LoVo (cell line): ENCODE measurements around the gene FGFRL1.
A peak's percentile ranks its signal among the peaks of the same experiment; 100 is the strongest.
"Not testable (repeated sequence)": the region's sequence is repeated elsewhere in the genome, so short reads cannot be mapped to it uniquely, and the experiment has no call there.

Source experiments
- DNase-seq: peaks from one replicate; pipeline ENCODE4 v3.0.0-alpha.2; 2016; ENCODE audit warnings: low spot score

FGFRL1 gene

DNA sequence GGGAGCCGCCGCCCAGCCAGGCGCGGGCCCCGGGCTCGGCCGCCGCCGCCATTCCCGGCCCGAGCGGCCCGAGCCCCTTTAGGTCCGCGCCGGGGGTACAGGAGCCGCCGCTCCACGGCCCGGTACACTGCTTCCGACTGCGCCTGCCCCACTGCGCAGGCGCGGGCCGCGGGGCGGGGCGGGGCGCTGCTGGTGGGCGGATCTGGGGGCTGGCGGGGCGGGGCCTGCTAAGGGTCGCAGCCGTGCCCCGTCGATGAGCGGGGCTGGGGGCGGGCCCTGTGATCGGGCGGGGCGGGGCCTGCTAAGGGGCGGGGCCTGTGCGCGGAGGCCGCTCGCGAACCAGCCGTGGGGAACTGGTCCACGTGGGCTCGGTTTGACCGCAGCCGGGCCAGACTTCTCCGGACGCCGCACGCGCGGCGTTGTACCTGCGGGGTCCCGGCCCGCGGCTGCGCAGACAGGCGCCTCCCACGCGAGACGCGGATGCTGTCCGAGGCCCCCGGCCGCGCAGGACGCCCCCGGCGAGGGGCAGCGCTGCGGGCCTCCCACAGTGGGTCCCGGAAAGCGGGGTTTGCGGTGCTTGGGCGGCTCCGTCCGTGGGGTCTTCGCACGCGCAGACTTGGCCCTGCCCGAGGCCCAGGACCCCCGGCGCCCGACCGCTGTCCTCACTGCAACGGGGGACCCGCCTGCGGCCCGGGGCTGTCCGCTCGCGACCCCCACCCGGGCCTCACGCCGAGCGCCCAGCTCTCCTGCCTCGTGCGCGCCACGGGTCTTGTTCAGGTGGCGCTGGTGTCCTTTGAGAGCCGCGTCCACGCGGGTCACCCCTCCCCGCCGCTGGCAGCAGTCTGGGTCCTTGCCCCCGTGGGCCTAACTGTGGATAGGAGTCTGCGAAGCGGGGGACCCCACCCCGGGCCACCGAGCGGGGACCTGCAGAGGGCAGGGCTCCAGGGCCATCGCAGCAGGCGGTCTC, 37.7 kb upstream of the FGFRL1 start, which contains the start of gene DGKQ:
TSS of gene DGKQ (minus strand) at position 139 of the 967 bp plus-strand sequence. CDS start at position 52, 87 bp downstream.
- peak; percentile 90 for DNase-seq

GRCh38 chr4:974668-975067, 36.8 kb upstream of the FGFRL1 start:
- DNase-seq = no peak

DNA sequence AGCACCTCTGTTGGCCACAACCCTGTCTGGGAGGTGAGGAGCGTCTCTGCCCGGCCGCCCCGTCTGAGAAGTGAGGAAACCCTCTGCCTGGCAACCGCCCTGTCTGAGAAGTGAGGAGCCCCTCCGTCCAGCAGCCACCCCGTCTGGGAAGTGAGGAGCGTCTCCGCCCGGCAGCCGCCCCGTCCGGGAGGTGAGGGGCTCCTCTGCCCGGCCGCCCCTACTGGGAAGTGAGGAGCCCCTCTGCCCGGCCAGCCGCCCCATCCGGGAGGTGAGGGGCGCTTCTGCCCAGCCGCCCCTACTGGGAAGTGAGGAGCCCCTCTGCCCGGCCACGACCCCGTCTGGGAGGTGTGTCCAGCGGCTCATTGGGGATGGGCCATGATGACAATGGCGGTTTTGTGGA, 35.4 kb upstream of the FGFRL1 start:
- DNase-seq = not testable (repeated sequence)

GRCh38 chr4:978957-979701, 32.3 kb upstream of the FGFRL1 start:
- no peak for DNase-seq

- no peak for DNase-seq
Measured at GRCh38 chr4:982291-982690, 29.1 kb upstream of the FGFRL1 start.

DNA sequence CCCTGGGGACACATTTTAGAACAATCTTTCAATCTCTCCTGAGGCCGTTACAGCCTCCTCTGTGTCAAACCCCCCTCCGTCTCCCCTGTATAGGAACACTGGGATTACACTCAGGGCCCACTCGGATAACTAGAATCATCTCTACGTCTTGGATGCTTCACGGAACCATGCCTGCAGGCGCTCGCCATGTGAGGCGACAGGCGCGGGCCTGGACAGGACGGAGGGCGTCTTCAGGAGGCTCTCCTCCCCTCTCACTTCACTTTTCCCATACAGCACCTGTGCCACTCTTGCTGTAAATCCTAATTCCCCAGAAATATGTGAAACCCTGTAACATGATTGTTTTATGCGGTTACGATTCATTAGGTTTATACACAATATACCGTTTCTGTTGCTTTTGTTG, 28.6 kb upstream of the FGFRL1 start:
- no peak for DNase-seq

DNA sequence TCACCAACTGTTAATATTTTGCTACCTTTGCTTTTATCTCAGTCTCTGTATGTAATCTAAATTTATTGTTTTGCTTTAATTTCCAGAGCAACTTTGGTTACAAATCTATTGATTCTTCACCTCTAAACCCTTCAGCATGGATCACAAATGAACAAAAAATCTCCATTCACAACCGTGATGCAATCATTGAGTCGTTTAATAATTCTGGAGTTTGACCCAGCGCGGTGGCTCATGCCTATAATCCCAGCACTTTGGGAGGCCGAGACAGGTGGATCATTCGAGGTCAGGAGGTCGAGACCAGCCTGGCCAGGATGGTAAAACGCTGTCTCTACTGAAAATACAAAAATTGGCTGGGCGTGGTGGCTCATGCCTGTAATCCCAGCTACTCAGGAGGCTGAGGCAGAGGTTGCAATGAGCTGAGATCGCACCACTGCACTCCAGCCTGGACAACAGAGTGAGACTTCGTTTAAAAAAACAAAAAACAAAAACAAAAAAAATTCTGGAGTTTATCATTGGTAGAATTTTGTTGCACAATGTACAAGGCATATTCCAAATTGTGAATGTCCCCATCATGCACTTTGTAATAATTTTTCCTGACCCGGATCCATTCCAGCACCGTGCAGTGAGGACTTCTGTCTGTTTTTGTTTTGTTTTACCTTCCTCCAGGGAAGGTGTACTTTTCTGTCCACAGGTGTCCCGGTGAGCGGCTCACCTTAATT, 26.9 kb upstream of the FGFRL1 start:
- no peak for DNase-seq

DNA sequence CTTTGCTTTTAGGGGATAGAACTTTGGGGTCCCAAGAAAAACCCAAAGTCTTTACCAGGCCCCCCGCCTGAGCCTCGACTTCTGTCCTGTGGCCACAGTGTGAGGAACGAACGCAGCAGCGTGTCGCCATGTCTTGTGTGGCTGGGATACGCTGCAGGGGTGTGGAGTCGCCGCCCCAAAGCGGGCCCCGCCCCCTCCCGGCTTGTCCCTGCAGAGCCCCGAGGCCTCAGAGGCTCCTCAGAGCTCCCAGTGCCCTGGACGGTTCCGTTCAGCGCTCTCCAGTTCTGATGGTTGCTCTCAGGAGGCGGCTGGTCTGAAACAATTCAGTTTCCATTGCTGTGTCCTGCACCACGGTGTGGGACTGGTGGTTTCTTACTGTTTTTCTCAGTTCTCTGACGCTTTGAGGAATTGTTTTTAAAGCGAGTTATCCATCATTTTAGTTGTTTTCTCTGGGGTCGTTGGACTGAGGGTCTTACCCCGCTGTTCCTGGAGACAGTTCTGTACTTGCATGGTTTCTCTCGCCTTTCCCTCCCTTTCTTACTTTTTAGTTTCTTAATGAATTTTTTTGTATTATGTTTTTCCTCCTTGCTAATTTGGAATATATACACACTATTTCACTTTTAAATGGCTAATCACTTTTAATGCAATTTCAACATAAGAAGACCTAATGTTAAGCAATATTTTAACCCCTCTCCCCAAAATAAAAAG, 26.1 kb upstream of the FGFRL1 start:
- DNase-seq = peak; percentile 15

- no peak for DNase-seq
Measured at GRCh38 chr4:986428-986878, 25.0 kb upstream of the FGFRL1 start.

DNA sequence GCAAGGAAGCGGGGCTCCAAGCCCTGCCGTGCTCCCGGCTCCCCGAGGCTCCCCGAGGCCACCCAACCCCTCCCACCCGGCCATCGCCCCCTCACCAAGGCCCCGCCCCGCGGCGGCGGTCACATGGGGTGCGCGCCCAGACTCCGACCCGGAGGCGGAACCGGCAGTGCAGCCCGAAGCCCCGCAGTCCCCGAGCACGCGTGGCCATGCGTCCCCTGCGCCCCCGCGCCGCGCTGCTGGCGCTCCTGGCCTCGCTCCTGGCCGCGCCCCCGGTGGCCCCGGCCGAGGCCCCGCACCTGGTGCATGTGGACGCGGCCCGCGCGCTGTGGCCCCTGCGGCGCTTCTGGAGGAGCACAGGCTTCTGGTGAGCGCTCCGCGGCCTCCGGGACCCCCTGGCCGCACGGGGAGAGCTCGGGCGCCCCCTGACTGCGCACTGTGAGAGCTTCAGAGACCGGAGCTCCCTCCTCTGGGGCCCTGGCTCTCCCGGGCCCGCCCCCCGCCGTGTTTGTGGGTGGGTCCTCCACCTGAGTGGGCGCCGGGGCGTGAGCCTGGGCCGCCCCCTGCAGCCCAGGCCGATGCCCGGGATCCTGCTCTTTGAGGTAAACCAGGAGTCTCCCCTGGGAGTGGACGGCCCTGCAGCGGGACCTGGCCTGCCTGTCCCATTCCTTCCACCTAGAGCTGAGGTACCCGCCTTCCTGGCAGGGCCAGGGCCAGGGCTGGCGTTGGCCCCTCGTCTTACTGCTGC, 24.4 kb upstream of the FGFRL1 start, which contains the start of gene IDUA:
TSS of gene IDUA (plus strand) at position 166 of the 745 bp plus-strand sequence. CDS start at position 207, 41 bp downstream.
- peak; percentile 73 for DNase-seq

DNA sequence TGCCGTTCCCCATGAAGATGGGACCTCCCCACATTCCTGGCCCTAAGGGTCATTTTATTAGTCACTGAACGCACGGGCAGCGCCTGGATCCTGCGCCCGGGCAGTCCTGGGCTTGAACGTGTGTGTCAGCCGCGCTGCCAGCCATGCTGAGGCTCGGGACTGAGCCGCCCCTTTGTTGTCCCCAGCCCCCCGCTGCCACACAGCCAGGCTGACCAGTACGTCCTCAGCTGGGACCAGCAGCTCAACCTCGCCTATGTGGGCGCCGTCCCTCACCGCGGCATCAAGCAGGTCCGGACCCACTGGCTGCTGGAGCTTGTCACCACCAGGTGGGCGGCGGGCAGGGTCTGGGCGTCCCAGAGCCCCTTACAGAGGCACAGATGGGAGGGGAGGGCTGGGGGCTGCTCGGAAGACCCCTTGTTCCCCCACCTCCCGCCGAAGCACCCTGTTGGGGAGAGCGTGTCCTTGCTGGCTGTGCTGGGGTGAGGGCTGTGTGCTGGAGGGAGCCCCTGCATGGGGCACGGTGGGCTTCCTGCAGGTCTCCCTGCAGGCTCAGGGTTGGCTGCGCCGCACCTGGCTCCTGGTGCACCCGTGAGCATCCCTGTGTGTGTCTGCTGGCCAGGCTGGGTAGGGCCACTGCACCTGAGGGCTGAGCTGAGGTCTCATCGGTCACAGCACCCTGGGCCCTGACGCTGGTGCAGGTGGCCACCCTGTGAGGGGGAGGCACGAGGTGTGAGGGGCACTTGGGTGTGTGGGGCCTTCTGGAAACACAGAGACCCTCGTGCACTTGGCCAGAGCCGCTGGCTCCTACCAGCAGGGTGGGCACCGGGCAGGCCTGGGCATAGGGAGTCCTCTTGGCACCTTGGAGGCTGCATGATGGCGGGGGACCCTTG, 23.6 kb upstream of the FGFRL1 start:
- no peak for DNase-seq

- DNase-seq = no peak
Measured at GRCh38 chr4:988726-989721, 22.4 kb upstream of the FGFRL1 start.

DNA sequence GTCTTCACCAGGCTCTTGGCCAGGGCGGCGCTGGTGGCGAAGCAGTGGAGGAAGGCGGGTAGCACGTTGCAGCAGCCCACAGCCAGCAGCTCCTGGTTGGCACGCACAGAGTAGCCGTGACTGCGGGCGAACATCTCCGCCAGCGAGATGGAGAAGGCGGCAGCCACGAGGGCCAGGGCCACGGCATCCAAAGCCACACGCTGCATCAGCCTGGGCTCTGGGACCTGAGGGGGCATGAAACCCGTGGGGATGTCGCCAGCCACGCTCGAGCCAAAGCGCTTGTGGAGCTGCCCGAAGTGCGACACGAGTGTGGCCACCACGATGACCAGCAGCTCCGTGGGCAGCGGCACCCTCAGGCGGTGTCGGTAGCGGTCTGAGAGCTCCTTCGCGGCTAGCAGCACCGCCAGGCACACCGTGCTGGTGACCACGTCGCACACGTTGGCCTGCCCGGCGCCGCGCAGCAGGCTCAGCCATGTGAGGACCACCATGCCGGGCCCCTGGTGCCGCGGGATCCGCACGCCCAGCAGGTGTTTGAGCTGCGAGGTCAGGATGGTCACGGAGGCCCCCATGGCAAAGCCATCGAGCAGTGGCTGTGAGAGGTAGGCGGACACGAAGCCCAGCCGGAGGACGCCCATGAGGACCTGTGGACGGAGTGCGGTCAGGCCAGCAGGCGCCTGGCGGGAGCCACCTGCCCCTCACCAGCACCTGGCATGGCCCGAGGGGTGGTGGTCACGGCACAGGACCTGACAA, 21.5 kb upstream of the FGFRL1 start:
- DNase-seq = no peak

DNA sequence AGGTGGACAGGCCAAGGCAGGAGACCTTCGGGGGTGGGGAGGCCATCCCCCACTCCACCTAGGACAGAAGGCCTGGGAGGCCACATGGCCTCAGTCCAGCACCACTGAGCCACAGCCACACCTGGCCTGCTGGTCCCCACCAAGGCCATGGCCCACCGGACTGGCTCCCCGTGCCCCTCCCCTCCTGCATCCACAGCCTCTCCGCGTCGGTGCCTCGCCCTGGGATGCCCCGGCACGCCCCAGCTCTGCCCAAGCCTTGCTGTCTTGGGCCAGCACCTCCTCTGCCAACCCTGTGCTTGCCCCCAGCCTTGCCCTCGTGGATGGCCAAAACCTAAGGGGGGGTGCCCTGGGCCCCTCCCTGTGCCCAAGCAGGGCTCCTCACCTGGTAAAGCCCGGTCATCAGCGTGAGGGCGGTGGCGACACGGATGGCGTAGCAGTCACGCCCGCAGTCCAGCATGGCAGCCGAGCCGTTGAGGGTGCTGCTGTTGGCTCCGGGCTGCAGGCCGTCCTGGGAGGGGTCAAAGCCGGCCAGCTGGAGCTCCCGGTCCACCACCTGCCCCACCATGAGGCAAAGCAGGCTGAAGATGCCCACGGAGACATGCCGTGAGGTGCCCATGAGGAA, 20.6 kb upstream of the FGFRL1 start:
- no peak for DNase-seq

GRCh38 chr4:991451-992296, 19.8 kb upstream of the FGFRL1 start:
- no peak for DNase-seq
